HG02840 (cell line): ENCODE measurements around the gene NARF.

ENCODE experiments used
- ATAC-seq: cut with Tn5 transposase; IDR thresholded peaks from one replicate; pipeline ENCODE4 v1.9.1; 2021; ENCODE audit warnings: mild to moderate bottlenecking, moderate library complexity, moderate number of reproducible peaks; ENCODE audit not compliant: unreplicated experiment, low FRiP score

The NARF gene

DNA sequence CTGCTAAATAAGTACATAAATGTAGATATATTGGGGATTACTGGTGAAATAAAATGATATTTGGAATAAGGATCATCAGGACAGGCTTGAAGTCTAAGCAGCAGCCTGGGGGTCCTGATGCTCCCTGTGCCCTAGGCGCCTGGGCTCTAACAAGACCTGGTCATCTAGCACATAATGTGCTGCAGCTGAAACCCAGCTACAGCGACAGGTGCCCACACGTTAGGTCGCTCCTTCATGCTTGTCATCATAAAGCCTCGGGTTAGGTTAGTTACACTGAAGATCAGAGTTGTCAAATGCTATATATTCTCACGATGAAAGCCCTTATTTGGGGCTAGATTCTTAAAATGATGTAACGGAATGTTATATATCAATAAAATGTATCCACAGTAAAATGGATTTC is 11.5 kb downstream of the NARF start:
- ATAC-seq: no peak

DNA sequence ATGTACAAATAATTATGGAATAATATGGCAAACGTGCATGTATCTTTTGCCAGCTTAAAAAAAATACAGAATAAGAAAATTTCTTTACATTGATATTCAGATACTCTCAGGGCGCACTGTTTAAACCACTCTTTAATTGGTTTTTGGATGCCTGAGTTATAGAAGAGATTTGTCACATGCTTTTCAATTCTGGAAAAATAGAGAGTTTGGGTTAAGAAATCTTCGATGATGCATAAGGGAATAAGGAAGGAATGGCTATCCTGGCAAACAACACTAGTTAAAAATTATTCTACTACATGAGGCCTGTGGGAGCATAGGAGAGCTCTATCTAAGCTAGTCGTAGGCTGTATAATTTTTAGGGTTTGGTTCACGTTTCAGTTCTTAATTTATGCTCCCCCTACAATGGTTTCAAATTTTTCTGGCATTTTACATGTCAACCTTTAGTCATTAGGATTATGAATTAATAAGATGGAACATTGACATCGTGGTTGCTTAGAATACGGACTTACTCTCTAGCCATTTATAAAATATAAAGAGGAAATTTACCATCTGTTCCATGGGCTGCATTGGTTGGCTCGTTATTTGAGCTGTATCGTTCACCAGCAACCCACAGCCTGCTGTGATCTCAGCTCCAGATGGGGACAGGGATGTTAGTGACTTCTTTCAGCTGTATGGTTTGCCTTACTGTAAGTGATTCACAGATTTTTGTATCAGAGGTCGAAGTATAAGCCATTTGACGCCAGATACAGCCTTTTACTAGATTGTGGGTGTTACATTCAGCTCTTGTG is 15.9 kb downstream of the NARF start:
- ATAC-seq: no peak

DNA sequence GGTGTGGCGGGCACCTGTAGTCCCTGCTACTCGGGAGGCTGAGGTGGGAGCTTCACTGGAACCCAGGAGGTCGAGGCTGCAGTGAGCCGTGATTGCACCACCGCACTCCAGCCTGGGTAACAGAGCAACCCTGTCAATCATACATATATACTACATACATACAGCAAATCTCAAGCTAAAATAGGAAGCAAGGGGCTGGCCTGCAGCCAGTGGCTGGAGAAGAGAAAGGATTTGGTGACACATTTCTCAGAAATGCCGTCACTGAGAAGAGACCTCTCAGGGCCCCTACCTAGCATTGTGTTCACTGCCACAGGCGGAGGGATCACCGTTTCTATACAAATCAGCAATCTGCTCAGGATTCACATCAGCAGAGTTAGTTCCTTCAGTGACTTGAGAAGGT is 16.9 kb downstream of the NARF start:
- ATAC-seq: no peak

DNA sequence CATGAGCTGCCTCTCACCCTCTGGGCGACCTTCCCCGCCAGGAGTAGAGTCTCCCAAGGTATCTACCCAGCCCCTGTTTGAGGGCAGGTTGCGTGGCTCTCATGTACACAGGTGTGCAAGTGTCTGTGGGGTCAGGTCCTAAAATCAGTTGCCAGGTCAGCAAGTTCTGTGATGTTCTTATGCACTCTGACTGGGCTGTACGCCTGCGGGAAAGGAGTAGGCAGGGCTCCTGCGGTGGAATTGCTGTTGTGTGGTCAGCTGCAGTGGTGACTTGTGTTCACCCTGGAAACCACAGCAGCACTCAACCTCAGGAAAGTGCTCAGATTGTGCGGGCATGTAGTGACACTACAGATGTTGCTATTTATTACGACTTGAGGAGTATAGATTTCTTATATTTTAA is 19.4 kb downstream of the NARF start:
- ATAC-seq: no peak

DNA sequence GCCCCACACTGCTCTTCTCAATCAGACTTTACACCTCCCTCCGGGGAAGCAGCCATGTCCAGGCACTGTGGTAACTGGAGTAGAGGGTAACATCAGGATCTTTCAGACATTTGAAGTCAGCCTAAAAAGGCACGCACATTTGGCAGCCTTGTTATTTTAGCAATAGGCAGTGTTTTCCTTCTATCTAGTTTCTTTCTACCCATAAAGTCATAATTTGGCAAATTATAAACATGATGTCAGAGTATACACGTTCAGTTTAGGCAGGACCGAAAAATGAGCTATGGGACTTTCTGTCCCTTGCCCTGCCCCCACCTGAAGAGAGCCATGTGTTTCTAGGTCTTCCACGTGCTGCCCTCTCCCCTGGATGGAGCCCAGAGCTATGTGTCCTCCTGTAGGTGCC is 21.1 kb downstream of the NARF start:
- no peak for ATAC-seq

DNA sequence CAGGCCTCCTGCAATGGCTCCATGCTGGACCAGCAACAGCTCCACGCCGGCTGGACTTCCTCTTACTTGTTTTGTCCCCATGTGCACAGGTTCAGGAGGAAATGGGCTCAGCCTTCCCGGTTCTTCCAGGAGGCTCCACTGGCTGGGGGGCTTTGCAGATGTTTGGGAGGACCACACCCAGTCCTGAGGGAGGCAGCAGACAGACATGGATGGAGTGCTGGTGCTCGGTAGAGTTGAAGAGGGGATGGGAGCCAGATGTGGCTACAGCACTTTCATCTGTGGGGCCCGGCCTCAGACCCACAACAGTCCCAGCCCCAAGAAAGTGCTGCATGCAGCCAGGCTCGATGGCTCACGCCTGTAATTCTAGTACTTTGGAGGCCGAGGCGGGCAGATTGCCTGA is 21.8 kb downstream of the NARF start:
- no peak for ATAC-seq

DNA sequence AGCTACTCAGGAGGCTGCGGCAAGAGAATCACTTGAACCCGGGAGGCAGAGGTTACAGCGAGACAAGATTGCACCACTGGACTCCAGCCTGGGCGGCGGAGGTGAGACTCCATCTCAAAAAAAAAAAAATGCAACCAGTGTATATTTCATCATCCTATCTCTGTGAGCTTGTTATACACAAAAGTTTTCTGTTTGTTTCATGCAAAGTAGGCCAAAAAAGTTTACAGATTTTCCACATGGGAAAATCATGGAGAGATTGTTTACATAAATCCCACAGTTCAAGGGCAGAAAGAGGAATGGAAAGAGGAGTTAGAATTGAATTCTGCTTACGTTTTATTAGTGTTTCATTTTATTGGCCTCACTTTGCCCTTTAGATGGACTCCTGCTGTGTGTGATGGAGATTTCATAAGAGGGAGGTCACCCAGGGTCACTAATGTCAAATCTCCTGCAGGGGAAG is 24.7 kb downstream of the NARF start:
- no peak for ATAC-seq

DNA sequence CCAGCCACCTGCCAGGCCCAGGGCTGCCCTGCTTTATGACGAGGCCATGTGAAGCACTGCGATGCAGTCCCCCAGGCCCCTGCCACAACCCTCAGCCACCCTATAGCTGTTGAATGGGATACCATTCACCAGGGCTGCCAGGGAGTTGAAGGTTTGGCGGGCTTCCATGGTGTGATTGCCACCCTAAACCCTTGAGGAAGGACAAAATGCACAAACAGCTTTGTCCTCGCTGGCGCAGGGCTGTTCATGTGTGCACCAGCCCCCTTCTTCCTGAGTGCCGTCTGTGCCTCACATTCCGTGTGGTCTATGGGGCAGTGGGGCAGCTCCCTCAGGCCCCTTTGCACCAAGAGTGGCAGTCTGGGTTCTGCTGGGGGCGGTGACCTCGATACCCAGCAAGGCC is 25.3 kb downstream of the NARF start:
- no peak for ATAC-seq

DNA sequence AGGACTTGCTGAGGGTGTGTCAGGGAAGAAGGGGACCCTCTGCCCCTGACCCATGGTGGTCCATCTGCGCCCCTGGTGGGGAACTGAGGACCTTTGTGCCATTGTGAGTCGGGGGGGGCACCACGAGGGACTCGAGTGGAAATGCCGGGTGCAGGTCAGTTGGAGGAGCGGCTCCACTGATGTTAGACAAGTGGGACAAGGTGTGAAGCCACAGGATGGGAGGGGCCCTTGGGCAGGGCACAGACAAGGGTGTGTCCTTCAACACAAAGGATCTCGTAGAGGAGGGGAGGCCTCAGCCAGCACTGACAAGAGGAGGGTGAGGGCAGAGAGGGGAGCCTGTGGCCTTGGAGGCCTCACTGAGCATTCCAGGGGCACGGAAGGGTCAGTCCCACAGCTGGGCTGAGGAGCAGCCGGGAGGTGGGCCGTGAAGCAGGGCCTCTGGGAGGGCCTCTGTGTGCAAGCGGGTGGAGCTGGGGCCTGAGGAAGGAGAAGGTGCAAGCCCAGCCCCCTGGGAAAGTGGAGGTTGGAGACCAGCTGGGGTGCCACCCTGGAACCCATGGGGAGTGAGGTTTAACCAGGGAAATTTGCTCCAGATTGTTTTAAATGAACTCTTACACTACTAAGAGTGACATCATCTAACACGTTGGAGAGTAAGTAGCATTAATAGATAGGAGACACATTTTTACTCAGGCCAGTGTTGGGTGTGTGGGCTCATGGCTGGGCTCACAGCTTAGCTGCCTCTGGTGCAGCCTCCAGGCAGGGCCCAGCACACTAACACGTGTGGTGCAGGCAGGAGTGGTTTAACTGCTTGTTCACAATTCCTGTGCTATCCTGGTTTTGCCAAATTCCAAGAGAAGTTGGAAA is 27.9 kb downstream of the NARF start:
- no peak for ATAC-seq

DNA sequence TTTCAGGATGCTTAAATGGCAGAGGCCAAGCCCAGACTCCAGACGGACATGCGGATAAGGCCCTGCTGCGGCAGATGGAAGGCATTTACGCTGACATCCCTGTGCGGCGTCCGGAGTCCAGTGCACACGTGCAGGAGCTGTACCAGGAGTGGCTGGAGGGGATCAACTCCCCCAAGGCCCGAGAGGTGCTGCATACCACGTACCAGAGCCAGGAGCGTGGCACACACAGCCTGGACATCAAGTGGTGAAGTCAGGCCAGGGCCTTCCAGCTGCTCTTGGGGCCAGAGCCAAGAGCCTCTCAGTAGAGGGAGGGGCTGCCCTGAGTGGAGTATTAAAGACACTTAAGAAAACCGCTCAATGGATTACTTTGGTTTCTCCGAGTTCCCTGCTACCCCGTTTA is 29.4 kb downstream of the NARF start:
- ATAC-seq: no peak

DNA sequence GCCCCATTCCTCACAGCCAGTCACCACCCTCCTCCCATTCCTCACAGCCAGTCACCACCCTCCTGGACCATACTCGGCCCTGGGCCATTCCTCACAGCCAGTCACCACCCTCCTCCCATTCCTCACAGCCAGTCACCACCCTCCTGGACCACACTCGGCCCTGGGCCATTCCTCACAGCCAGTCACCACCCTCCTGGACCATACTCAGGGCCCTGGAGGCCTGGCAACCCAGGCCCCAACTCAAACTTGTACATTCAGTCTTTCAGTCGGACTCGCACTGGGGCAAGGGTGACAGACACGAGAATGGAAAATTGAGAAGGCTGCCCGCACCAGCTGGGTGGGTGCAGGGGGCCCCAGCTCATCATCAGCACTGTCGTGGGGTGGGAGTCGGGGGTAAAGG is 30.6 kb downstream of the NARF start:
- no peak for ATAC-seq

DNA sequence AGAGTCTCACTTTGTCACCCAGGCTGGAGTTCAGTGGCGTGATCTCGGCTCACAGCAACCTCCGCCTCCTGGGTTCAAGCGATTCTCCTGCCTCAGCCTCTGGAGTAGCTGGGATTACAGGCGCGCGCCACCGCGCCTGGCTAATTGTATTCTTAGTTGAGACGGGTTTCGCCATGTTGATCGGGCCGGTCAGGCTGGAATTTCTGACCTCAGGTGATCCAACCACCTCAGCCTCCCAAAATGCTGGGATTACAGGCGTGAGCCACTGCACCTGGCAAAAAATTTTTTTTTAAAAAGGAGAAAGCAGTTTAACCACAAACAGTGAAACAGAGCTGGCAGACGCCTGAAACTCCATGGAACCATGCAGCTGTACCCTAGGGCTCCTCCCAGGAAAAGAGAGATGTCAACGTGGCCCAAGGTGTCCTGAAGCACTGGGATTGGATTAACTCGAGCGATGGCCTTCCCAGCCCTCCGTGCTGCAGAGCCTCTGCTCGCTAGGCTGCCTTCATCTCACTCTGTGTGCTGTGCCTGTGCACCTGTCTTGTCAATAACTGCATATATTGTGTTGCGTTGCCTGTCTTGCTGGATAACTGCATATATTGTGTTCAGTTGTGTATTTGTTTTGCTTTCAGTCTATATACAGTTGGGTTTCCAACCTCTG is 31.4 kb downstream of the NARF start:
- no peak for ATAC-seq

DNA sequence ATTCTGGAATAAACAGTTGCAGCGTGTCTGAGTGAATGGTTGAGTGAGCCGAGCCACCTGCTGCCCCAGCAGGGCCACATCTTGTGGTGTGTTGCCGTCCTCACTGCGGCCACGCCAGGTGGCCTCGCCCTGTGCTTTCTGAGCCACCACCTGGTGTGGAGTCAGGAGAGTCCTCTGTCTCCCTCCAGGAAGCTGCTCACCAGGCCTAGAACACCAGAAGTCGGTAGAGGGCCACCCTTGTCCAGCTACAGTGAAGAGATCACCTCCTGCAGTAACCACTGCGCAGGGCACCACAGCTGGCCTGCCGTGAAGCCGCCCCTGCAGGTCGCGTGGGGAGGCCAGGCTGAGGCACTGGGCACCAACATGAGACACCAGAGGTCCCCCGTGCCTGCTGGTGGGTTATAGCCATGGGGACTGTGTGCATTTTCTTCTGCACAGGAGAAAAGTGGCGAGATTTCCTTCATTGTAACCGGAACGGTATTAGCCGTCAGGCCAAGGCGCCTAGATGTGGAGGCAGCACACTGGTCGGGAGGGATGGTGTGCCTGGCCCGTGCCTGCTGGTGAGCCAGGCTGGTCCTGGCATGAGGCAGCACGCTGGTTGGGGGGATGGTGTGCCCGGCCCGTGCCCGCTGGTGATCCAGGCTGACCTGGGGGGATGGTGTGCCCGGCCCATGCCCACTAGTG is 32.1 kb downstream of the NARF start:
- ATAC-seq: no peak

DNA sequence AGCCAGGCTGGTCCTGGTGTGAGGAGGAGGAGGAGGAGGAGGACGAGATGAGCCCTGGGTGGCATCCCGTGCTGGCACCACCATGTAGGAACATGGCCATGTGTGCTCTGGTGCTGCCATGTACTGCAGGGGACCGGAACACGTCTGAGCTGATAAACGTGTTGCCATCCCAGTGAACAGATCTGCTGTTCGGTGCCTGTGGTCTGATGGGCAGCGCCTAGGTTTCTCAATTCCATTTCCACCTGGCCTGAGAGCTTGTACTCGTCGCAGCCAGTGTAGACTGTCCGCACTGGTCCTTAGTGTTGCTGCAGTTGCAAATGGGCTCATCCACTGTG is 32.6 kb downstream of the NARF start:
- no peak for ATAC-seq

DNA sequence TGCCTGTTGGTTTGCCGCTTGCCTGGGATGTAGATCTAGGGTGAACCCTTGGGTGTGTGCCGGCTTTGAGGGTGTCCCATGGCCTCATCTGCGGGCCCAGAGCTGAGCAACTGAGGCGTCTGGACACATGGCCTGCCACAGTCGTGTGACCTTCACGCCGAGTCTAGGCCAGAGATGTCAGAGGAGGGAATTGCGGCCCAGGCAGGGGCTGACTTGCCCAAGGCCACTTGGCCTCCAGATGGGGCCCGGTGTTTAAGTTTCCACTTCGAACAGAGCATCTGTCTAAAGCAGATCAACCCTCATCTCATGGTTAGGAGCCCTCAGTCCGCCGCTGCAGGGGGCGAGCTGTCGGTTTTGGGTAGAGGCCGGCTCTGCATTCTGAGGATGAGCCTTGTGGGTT is 33.0 kb downstream of the NARF start:
- ATAC-seq: no peak

DNA sequence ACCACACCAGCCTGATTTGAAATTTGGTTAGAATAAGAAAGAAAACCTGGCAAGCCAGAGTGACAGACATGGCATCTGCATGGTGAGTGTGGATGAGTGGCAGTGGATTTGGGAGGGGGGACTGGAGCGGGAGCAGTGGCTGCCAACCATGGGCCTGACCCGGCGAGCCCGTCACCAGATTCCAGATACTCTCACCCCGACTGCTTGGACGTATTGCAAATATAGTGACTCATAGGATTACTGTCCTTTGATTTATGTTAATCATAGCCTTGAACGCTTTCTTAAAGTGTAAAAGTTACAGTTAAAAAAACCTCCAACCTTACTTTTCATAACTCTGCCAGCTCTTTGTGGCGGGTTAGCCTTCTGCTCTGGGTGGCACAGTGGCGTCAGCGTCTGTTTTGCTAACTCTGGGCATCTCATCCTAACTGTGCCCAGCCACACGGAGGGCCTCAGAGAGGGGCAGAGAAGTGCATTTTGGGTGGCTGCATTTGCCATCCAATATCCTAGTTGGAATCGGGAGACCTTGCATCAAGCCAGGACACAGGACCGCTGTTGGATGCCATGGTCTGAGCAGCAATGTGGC is 34.2 kb downstream of the NARF start:
- no peak for ATAC-seq

DNA sequence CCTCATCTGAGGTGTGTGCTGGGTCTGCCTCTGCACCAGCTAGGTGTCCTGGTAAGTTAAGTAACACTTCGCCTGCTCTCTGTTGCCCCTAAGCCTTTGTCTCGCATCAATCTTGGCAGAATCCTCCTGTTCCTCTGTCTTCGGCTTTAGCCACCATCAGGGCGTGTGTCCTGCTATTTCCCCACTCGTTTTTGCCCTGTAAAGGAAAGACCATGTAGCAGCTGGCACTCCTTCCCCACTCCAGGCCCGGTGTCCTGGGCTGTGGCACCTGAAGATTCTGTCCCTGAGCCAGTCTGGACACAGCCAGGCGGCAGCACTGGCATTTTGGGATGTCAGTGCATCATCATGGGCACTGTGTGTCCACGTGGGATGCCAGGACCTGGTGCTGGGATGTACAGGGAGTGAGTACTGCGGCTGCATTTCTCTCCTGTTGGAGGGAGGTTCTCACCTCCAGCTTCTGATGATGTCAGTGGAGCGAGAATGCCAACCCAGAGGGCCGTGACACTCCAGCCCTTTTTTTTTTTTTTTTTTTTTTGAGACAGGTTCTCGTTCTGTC is 34.8 kb downstream of the NARF start:
- ATAC-seq: no peak

DNA sequence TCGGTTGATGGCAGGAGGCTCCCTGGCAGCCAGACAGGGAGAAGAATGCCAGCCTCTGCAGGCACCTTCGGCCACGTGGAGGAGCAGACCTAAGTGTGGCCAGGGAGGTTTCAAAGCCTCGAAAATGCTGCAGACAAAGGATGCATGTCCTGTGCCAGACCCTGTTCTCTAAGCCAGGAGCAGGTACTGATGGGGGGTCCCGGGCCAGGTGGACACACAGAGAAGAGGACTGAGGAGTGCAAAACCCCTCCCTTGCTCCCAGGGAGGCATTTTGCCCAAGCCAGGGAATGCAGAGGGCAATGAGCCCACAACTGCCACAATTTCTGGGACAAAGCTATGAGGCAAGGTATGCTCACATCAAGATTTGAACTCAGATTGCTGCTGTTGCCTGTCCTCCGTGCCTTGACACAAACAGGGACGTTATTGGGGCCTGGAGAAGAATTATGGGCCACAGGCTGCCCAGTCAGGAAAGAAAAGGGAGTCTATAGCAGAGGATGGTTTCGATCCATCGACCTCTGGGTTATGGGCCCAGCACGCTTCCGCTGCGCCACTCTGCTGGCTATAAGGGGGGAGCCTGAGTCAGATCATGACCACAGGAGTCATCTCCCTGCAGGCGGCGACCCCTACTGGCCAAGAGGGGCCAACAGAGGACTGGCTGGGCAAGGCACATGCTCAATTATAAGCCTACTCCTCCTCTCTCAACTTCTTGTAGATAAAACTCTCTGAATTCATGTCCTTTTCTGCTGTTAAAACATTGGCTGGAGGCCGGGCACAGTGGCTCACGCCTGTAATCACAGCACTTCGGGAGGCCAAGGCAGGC is 35.9 kb downstream of the NARF start:
- peak; percentile 42 for ATAC-seq

DNA sequence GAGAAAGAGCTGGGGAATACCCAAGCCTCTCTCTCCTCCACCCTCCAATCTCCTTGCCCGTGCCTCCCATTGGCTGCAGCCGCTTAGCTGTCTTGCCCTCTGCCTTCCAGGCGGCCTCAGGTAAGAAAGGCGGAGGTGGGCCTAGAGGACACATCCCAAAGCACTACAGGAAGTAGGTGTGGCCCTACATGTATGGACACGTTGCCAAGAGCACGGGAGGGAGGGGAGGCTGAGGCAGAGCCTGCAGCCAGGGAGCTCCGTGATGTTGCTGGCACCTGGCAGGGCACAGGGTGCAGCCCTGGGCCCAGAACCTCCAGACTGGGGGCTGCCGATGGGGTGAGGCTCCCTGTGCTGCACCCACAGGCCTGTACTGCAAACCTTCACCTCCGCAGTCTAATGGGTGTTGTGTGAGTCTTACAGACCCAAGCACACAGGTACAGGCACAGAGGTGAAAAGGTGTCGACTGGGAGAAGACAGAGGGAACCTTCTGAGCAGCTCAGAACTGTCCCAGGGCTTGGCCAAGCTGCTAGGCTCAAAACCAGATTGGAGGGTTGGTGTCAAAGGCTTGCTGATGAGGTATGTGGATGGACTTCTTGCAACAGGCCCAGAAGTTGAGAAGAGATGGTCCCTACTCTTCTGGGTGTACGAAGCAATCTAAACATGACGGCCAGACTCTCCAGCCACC is 37.4 kb downstream of the NARF start:
- ATAC-seq: no peak
